ENCODE measurements around the gene CCS. TPM values are rescaled to one million over a fixed set of nuclear protein-coding genes. Genes with fewer than 3 reads are reported as not detected.

The CCS gene
- total and polyA plus RNA-seq, 9 of the 15 experiments (the other 6 are each of a cell fraction or from before 2014, with no cell fraction given) = 1.1 to 46.6 (median 26.8) TPM

- TF ChIP-seq AFF4 (CRISPR knock-in tag; IDR thresholded peaks at IDR 0.05) (0 out of 2 replicates have a peak, but pooled peaks have one; percentile 49), HDAC3 (IDR thresholded peaks at IDR 0.05; ENCODE audit: borderline replicate concordance, partially characterized antibody) (peak; percentile 38), TBP (optimal IDR thresholded peaks at IDR 0.05; ENCODE audit: low read depth, low read length) (peak; percentile 11), ZNF3 (CRISPR knock-in tag; IDR thresholded peaks at IDR 0.05) (0 out of 2 replicates have a peak, but pooled peaks have one; percentile 26), TOE1 (IDR thresholded peaks at IDR 0.05; ENCODE audit: borderline replicate concordance) (peak; percentile 70; the same call in 1 of the 2 replicates), TOE1 (CRISPR knock-in tag; IDR thresholded peaks at IDR 0.05; ENCODE audit: borderline replicate concordance, low read depth) (no peak), KAT7 (CRISPR knock-in tag; IDR thresholded peaks at IDR 0.05; ENCODE audit: borderline replicate concordance) (peak; percentile 83; the same call in 1 of the 2 replicates), TSC22D4 (tag; IDR thresholded peaks at IDR 0.05) (no peak), SETDB1 (IDR thresholded peaks at IDR 0.05; ENCODE audit: low read length) (no peak), CSDE1 (IDR thresholded peaks at IDR 0.05) (no peak), FOXA3 (CRISPR knock-in tag; conservative IDR thresholded peaks at IDR 0.05 in 1 of 2, IDR thresholded peaks at IDR 0.05 in 1 of 2) (0 out of 4 replicates have a peak, but pooled peaks of 1 of the 2 experiments have one; percentile 27), ZBTB1 (CRISPR knock-in tag; IDR thresholded peaks at IDR 0.05; ENCODE audit: borderline replicate concordance, low read depth) (0 out of 2 replicates have a peak, but pooled peaks have one; percentile 36)
- TF ChIP-seq, protein P1, sequence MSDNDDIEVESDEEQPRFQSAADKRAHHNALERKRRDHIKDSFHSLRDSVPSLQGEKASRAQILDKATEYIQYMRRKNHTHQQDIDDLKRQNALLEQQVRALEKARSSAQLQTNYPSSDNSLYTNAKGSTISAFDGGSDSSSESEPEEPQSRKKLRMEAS (CRISPR knock-in tag; IDR thresholded peaks at IDR 0.05) = no peak
- TF ChIP-seq, protein P2, sequence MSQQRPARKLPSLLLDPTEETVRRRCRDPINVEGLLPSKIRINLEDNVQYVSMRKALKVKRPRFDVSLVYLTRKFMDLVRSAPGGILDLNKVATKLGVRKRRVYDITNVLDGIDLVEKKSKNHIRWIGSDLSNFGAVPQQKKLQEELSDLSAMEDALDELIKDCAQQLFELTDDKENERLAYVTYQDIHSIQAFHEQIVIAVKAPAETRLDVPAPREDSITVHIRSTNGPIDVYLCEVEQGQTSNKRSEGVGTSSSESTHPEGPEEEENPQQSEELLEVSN (IDR thresholded peaks at IDR 0.05; ENCODE audit: borderline replicate concordance in 1 of 2, extremely low read depth in 1 of 2, insufficient read depth in 1 of 2, insufficient read length in 1 of 2, low read depth in 1 of 2, low read length in 1 of 2, poor library complexity in 1 of 2, severe bottlenecking in 1 of 2) = no peak
- TF ChIP-seq, protein P3, sequence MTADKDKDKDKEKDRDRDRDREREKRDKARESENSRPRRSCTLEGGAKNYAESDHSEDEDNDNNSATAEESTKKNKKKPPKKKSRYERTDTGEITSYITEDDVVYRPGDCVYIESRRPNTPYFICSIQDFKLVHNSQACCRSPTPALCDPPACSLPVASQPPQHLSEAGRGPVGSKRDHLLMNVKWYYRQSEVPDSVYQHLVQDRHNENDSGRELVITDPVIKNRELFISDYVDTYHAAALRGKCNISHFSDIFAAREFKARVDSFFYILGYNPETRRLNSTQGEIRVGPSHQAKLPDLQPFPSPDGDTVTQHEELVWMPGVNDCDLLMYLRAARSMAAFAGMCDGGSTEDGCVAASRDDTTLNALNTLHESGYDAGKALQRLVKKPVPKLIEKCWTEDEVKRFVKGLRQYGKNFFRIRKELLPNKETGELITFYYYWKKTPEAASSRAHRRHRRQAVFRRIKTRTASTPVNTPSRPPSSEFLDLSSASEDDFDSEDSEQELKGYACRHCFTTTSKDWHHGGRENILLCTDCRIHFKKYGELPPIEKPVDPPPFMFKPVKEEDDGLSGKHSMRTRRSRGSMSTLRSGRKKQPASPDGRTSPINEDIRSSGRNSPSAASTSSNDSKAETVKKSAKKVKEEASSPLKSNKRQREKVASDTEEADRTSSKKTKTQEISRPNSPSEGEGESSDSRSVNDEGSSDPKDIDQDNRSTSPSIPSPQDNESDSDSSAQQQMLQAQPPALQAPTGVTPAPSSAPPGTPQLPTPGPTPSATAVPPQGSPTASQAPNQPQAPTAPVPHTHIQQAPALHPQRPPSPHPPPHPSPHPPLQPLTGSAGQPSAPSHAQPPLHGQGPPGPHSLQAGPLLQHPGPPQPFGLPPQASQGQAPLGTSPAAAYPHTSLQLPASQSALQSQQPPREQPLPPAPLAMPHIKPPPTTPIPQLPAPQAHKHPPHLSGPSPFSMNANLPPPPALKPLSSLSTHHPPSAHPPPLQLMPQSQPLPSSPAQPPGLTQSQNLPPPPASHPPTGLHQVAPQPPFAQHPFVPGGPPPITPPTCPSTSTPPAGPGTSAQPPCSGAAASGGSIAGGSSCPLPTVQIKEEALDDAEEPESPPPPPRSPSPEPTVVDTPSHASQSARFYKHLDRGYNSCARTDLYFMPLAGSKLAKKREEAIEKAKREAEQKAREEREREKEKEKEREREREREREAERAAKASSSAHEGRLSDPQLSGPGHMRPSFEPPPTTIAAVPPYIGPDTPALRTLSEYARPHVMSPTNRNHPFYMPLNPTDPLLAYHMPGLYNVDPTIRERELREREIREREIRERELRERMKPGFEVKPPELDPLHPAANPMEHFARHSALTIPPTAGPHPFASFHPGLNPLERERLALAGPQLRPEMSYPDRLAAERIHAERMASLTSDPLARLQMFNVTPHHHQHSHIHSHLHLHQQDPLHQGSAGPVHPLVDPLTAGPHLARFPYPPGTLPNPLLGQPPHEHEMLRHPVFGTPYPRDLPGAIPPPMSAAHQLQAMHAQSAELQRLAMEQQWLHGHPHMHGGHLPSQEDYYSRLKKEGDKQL (CRISPR knock-in tag; IDR thresholded peaks at IDR 0.05; ENCODE audit: borderline replicate concordance) = peak; percentile 74; the same call in 1 of the 2 replicates
Observed at GRCh38 chr11:66637557-66638176, 44.7 kb downstream of the CCS start (continued).
